Fibroblast of skin of left biceps (primary cell): Measurements from ENCODE around the gene CTDNEP1.
A peak's percentile ranks its signal among the peaks of the same experiment; 100 is the strongest.
"Not testable (repeated sequence)": the region's sequence is repeated elsewhere in the genome, so short reads cannot be mapped to it uniquely, and the experiment has no call there.

Experiments used
- DNase-seq, 2 experiments: peaks; one replicate each; pipeline ENCODE4 v3.0.0-alpha.2; 2013; ENCODE audit warnings: low read depth in 2 of 2

CTDNEP1 gene

DNA sequence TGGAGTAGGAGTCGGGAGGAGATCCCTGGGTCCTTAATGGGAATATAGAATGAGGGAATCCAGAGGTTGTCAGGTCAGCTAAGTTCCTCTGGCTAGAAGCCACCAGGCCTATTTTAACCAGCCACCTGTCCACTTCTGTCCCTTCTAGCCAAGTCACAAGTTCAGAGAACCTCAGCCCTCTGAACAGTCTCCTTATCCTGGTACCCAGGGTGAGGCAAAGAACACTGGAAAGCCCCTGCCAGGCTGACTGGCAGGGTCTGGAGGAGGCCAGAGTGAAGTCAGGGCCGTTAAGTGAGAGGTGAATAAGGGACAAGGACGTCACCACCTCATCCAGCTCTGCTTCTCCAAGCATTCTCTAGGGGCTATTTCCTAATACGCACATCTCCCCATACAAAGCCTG lies 2.7 kb downstream of the CTDNEP1 start:
- no peak for DNase-seq

DNA sequence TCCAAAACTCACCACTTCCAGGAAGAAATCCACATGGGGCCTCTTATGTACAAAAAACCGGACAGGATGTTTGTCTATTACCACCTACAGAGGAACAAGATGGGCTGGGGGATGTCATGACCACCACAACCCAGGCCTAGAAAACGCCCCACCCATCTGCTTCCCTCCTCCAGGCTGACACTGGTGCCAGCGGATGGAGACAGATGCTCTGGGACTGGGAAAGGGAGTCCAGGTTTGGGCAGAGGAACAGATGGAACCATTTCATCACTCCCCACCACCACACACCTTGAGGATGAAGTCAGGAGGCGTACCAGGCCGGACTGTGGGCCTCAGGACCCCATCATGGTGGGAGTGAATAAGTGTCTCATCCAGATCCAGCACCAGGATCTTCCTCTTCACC lies 4.8 kb downstream of the CTDNEP1 start:
- no peak for DNase-seq

DNA sequence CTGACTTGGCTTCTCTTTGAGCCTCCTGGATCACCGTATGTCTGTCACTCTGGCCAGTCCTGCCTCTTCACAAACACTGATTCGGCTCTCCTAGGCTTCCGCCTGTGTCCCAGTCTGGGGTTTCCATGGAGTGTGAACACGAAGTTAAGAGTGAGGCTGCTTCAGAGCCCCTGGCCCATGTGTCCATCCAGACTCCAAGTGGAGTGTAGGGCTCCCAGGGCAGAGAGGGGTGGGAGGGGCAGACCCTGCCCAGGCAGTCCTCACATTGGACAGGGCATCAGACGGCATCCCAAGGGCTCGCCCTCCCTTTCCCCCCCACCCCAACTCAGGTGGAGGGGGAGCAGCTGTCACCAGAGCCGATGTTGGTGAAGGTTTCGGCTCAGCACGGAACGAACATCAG lies 7.7 kb downstream of the CTDNEP1 start:
- DNase-seq: not testable (repeated sequence)

DNA sequence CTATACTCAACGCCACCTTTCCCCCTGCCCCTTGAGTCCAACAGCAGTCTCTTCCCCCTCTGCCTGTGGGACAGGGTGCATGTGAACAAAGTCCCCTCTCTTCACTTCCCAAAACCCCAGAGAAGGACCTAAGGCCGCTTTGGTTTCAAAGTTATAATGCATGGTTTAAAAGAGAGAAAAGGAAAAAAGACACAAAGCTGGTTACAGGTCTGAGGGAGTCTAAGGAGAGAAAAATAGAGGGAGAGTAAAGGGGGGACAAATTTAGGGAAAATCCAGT lies 8.1 kb downstream of the CTDNEP1 start:
- no peak for DNase-seq

DNA sequence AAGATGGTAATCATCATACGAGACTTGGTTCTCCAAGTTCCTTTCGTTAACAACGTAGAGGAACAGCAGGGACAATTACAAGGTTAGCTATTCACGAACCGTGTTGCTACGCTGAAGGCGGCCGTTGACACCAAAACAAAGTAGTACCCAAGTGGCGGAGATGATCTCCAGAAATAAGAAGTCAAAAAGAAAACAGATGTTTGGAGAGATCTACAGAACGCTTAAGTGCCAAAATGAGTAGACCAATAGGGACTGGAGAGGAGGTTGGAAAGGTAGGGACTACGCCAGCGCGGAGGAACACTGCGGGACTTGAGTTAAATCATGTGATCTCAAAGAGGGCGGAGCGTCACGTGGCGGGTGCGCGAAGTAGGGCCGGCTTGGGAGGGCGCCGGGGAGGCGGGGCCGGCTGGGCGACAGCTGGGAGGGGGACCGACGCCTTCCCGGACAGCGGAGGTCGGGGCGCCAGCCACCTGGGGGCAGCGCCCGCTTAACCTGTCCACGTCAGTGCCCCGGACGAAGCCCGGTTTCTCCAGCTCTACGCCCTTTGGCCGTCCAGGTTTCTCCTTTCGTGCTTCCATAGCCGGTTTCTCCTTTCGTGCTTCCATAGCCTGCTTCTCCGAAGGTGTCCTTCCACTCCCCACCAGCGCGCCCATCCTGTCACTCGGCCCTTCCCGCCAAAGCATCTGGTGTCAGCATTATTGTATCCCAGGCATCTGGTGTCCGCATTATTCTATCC lies 8.6 kb downstream of the CTDNEP1 start:
- peak; percentile 90 to 92 for DNase-seq

DNA sequence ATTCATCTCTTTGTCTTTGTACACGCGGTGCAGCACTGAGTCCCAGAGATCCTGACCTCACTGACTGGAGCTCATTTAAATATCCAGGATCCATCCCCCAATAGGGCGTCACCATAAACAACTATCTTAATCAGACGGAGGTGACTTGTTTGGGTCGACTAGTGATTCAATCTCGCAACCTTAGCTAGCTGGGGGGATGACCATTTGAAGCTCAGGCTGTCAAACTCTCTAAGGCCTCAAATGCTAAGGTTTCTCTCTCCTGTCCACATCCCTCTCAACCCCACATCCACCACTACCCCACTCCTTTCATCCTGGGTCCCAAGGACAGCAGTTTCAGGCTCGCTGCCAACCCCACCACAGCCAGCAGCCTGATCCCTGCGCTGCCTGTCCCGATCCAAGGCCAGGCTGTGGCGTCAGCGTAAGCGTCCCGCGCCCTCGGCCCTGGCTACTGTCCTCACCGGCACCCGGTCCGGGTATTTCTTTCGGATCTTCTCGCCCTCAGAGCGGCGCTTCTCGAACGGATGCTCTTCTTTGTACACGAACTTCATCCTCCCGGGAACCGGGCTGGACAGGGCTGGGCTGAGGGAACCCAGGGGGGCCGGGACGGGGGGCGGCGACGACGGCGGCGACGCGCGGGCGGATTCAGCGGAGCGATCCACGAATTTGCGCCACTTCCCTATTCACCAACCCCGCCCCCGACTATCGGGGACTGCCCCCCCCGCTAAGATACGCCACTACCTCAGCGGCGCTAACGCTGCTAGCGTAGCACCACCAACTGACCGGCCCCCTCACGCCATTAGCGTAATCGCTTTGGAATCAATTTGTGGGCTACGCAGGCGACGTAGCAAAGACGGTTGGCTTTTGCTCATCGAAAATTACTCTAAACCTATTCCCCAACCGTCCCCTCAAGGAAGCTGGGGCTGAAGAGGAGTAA lies 9.5 kb downstream of the CTDNEP1 start, which contains the start of gene GABARAP:
TSS of gene GABARAP (minus strand) at position 667 of the 934 bp plus-strand sequence. CDS start at position 548, 119 bp downstream.
- peak; percentile 81 to 84 for DNase-seq

DNA sequence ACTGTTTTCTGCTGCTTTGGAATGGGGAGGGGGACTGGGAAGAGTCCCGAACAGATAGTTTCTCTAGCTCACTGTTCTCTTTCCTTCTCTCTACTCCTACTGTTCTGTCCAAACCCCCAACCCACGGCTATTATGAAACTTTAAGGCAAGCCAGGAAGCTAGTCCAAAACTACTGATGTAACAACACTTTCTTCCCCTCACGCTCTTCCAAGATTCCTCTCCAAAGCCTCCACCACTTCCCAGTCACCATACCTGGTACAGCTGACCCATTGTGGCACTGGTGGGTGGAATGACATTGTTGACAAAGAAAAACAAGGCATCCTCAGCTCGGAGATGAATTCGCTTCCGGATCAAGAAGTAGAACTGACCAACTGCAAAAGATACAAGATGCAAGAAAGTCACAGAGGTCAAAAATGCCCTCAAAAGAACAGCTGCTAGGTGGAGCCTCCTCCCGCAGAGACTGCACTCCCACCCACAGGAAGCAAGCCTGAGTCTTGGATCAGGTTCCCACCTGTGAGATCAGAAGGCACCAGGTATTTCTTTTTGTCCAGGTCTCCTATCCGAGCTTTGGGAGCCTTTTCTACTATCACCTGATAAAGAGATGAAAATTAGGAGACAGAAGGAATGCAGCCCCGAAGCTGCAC lies 10.3 kb downstream of the CTDNEP1 start:
- DNase-seq: no peak

DNA sequence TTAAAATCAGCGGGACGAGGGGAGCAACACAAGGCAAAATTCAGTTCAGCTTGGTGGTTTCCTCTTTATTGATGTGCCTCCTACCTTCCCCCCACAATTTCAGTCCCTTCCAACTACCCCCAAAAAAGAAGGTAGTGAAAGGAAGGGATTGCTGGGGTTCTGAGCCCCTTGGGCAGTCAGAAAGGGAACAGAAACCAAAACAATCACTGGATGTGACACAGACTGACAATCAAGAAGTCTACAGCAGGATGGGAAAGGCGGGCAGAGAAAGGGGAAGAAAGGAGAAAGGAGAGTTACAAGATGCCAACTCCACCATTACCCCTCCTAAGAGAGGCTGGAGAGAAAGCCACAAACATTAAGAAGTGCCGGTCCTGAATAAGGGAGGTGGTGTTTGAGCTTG lies 11.2 kb downstream of the CTDNEP1 start:
- DNase-seq: no peak

DNA sequence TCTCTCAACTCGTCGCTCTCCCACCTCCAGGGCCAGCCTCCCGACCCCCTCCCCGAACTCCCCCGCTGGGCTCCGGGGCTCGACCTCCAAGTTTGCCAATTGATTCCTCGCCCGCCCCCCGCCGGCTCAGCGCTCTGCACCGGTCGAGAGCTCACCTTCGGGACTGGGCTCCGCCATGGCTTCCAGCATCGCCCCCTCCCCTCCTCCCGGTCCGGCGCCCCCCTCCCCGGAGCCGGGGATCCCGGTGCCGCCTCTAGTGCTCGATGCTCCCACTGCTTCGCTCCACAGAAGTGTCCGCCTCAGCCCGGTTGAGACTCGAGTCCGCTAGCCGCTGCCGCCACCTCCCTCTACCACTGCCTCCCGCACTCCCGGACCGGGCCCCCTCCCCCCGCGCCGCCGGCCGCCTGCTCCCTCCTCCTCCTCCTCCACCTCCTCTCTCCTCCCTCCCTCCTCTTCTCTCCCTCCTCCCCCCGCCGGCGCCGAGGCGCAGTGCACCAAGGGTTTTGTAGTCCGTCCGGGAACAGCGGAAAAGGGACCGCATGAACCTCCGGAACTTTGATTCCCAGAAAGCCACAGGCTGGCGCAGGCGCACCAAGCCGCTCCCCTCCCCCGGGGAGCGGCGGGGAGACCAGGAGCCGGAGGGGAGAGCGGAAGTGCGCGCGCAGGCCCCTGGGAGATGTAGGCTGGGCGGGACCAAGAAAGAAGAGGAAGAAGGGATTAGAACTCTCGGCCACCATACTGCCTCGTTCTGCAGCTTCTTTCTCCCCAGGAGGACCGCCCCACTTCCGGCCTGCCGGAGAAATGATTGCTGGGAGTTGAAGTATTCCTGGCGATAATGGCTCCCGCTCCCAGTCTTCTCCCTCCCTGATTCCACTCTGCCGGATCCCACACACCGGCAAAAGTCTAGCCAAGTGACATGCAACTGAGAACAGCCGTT lies 12.2 kb downstream of the CTDNEP1 start, which contains the start of gene PHF23:
TSS of gene PHF23 (minus strand) at position 367 of the 937 bp plus-strand sequence. CDS start at position 189, 178 bp downstream.
- peak; percentile 99 for DNase-seq

DNA sequence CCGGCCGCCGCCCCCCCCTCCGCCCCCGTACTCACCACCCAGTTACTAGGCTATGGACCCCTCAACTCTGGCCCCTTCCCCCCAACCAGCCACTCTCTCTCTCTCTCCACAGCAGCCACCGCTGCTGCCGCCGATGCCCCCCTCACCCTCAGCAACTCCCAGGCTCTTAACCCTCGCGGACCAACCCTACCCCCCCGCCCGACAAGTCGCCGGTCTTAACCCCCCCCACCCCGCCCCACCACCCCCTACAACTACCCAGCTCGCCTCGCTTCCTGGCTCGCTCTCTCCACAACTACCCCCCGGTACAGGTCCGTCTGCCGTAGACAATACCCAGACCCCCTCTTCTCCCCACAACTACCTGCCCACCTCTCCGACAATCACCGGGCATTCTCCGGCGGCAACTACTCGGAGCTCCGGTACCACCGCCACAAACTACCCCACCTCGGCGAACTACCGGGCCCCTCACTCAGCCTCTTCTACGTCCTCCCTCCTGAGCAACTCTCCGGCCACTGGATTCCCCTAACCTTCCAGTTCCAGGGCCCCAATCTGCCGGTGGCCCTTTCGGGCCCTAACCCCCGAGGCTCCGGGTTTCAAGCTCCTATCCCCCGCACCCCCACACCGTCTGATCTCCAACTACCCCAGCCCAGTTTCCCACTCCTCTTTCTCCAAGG lies 13.0 kb downstream of the CTDNEP1 start:
- no peak for DNase-seq

DNA sequence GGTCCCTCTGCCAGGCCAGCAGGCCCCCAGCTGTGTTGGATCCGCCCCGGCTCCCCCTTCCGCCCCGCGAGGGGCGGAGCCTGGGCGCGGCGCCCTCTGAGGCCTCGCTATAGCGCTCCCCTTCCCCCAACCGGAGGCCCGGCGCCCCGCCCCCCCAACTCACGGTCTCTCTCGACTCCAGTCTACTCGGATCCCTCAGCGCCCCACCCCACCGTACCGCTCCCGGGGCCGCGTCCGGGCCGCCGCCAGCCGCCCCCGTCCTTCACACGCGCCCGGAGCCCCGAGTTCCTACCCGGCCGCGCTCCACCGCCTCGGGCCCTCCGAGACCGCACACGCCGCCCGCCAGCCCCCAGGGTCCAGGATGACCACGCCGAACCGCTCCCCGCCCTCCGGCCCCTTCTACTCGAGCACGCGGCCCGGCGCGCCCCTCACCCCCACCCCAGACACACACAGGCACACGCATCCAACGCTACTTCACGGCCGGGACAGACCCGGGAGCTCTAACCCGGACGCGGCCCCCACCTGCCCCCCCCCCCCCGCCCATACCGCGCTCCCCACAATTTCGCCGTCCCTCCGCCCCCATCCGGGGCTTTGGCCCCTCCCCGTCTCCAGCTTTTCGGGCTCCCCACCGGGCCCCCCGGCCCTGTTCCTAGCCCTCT lies 13.6 kb downstream of the CTDNEP1 start:
- no peak for DNase-seq

DNA sequence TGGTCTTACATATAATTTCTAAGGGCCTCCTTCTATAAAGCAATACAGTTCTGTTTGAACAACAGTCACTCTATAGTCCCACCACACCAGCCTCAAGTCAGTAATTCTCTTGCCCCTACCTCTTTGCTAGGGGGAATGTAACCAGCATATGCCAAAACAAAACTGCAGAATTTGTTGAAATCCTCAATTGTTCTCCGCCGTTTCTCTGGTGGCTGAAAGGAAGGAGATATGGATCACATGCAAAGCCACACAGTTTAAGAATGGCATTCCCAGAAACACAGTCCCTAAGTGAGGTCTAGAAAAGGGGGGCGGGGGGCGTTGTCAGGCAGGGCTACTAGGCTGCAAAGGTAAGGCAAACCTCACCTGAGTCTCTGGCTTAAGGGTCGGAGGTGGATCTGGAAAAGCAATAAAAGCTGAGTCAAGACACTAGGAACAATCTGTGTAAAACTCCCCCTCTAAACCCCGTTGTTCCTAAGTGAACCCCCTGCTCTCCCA lies 14.2 kb downstream of the CTDNEP1 start:
- no peak for DNase-seq

DNA sequence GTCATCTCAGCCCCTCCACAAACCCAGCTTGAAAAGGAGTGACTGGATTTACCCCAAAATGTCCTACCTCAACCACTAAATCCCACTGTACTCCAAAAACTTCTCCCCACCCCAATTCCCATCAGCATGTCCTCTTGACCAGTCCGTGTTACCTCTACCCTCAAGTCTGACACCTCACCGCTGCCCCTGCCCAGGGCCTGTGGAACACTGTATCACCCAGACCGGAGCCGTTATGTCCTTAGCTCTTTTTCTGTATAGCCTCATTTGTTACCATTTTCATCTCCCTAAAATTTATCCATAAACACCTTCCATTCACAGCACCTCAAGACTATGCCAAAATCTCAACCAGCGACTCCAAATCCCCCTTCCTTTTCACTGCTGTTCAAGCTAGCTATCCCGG lies 14.7 kb downstream of the CTDNEP1 start:
- DNase-seq: no peak

DNA sequence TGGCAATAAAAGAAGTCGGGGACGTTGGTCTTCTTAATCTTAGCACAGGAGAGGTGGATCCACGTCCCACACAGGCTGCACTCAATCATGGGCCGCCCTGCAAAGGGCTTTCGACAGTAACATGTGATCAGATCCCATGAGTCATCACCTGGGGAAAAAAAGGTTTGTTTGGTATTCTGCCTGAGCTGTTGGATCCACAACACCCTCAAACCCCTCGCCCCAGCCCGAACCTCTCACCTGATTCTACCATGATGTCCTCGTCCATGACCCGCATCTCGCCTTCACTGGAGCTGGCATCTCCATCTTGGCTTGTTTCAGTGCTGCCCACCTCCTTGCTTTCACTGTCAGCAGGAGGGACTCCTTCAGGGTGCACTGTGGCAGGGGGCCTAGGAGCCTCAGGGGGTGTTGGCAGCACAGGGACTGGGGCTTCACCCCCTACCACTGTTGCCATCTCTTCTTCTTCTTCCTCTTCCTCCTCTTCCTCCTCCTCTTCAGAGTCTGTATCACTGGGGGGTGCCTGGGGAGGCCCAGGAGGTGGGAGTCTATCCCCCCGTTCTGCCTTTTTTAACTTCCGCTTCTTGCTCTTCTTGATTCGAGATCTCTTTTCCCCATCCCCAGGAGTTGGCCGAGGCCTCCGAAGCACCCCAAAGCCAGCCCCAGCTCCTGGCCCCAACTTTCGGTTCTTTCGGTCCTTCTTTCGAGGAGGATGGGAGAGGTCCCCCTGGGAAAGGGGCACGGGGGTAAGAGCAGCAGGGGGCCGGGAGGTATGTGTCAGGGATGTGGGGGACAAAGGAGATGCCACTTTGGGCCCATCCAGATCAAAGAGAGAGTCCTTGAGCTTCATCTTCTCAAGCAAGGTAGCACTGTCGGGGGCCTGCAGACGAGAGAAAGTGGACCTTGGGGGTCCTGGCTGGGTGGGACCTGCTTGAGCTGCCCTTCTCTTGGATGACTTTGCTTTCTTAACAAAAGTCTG lies 15.6 kb downstream of the CTDNEP1 start:
- DNase-seq: no peak

DNA sequence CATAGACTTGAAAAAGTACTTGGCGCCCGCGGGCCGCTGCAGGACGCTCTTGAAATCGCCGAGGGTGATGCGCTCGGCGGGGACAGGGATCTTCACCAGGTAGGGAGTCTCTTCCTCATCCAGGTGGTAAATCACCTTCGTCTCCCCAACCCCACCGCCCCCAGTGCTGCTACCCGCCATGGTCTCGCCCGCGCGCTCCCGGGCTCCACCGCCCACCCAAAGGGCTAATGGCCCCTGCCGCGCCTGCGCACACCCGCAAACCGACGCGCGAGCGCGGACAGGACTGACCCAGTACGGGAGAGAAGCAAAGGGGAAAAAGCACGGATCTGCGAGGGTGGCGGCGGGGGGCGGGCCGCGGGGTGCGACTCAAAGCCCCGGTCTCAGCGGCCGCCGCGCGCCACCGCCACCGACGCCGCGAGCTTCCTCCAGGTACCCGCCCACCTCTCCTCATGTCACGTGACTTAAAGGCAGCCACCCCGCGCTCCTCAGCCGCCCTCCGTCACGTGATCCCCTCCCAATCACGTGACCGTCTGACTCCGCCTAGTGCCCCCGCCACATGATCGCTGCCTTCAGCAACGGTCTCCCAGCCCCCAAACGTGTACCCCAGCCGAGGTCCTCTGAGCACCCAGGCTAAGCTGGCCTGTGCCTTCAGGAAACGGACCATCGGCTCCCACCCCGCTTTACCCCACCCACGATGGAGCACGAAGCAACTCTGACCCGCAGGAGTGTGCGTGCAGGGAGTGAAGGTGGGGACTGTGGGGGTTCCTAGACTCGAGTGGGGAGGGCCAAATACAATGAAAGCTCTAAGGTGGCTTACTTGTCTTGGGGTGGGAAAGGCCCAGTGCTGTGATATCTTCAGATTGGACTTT lies 17.2 kb downstream of the CTDNEP1 start, which contains the start of gene DVL2:
TSS of gene DVL2 (minus strand) at position 435 of the 869 bp plus-strand sequence. CDS start at position 180, 255 bp downstream.
- DNase-seq: peak; percentile 83 to 86

DNA sequence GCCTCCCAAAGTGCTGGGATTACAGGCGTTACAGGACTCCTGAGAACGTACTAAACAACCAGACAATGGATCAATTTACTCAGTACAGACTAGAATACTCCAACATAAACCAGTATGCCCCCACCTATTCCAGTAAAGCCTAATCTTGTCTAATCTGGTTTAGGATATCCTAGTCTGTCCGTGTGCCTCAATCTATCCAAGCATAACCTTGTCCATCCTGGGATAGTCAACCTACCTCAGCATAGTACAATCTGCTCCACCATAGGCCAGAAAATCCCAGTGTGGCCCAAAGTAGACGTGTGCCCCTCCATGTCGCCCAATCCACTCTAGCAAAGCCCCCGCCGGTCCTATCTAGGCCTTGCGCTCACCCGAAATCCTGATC lies 17.8 kb downstream of the CTDNEP1 start:
- DNase-seq: no peak

DNA sequence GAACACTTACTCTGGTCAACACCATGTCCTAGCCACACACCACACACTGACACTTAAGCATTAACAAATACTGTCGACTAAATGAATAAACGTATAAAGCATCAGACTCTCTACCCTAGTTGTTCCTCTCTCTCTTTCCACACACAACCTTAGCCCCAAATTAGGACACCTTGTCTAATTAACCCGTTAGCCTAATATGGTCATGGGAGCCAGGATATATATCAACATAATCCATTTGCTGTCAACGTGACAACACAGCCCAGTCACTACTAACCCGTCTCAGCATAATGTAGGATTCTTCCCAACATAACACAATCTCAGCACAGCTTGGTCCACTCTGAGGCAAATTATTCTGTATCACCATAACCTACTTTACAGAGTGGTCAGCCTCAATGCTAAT lies 19.4 kb downstream of the CTDNEP1 start:
- no peak for DNase-seq

DNA sequence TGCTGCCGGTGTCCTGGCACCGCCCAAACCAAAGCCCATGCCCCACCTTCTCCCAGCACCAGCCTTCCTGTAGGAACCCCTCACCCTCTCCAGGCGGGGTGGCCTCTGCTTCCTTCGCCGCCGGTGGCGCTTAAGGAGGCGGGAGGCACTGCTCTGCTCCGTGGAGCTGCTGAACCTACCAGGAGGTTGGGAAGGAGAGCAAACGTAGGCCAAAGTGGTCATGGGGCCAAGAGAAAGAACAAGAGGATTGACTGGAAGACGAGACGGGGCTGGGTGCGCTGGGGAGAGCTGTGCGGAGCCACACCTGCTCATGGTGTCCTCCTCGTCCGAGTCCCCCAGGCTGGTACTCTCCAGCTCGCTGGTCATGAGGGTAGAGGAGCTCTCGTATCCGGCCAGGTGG lies 22.0 kb downstream of the CTDNEP1 start:
- no peak for DNase-seq
